Left ventricle myocardium inferior (tissue), 1 donor: ENCODE measurements around the gene INPP1. TPM values are rescaled to one million over a fixed set of nuclear protein-coding genes. Genes with fewer than 3 reads are reported as not detected.

Source experiments
- DNase-seq: peaks from one replicate; pipeline ENCODE4 v3.0.0-alpha.2; 2020
- H3K27ac ChIP-seq: fragments of 200-600 bp; replicated peaks from 2 replicates; pipeline ENCODE4 v1.8.0; 2021
- H3K27me3 ChIP-seq: fragments of 200-600 bp; 2 replicates; pipeline ENCODE4 v1.8.0; 2021; ENCODE audit warnings: low read depth
- H3K36me3 ChIP-seq: fragments of 200-600 bp; 2 replicates; pipeline ENCODE4 v1.8.0; 2021
- H3K4me1 ChIP-seq: fragments of 200-600 bp; 2 replicates; pipeline ENCODE4 v1.8.0; 2021
- H3K4me3 ChIP-seq: fragments of 200-600 bp; 2 replicates; pipeline ENCODE4 v1.8.0; 2021; ENCODE audit warnings: mild to moderate bottlenecking, moderate library complexity
- H3K9me3 ChIP-seq: fragments of 200-600 bp; replicated peaks from 2 replicates; pipeline ENCODE4 v1.8.0; 2021
- intact Hi-C: fragments of 100-400 bp; cut with micrococcal nuclease; formaldehyde crosslinking; loops from one replicate; pipeline ENCODE4 v1.11.0; 2022
- total RNA-seq: library from RNA; stranded (reverse); fragmentation: NEBNext Ultra II Directional; extraction: Animal tissue kit (Norgen Biotek cat#: 25700); gene quantifications from one replicate; pipeline ENCODE4 v1.2.1, GENCODE V29; 2021
- TF ChIP-seq, protein P1 (sequence below): fragments of 200-600 bp; IDR thresholded peaks from 2 replicates; pipeline ENCODE4 v1.8.0; 2021; ENCODE audit warnings: antibody characterized with exemption, mild to moderate bottlenecking, borderline replicate concordance
- donor health status: DM: no; HTN: yes; CAD: no; lungs with severe emphysema.

The INPP1 gene
- total RNA-seq, 1 donor from 2014 or later: 15.0 TPM

- TF ChIP-seq, protein P1, sequence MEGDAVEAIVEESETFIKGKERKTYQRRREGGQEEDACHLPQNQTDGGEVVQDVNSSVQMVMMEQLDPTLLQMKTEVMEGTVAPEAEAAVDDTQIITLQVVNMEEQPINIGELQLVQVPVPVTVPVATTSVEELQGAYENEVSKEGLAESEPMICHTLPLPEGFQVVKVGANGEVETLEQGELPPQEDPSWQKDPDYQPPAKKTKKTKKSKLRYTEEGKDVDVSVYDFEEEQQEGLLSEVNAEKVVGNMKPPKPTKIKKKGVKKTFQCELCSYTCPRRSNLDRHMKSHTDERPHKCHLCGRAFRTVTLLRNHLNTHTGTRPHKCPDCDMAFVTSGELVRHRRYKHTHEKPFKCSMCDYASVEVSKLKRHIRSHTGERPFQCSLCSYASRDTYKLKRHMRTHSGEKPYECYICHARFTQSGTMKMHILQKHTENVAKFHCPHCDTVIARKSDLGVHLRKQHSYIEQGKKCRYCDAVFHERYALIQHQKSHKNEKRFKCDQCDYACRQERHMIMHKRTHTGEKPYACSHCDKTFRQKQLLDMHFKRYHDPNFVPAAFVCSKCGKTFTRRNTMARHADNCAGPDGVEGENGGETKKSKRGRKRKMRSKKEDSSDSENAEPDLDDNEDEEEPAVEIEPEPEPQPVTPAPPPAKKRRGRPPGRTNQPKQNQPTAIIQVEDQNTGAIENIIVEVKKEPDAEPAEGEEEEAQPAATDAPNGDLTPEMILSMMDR: no peak
- DNase-seq: no peak
- Histone ChIP-seq H3K4me1 (peaks cover 7% of the 10 kb centered on the region), H3K27me3 (no peaks in the 10 kb centered on the region), H3K9me3 (no peaks in the 10 kb centered on the region), H3K4me3 (no peak overlapping the region), H3K36me3 (no peaks in the 10 kb centered on the region), H3K27ac (peak overlapping the region; percentile 1)
- intact Hi-C loops: no loop called here
Observed at GRCh38 chr2:190378880-190379237, 35.5 kb downstream of the INPP1 start.

DNA sequence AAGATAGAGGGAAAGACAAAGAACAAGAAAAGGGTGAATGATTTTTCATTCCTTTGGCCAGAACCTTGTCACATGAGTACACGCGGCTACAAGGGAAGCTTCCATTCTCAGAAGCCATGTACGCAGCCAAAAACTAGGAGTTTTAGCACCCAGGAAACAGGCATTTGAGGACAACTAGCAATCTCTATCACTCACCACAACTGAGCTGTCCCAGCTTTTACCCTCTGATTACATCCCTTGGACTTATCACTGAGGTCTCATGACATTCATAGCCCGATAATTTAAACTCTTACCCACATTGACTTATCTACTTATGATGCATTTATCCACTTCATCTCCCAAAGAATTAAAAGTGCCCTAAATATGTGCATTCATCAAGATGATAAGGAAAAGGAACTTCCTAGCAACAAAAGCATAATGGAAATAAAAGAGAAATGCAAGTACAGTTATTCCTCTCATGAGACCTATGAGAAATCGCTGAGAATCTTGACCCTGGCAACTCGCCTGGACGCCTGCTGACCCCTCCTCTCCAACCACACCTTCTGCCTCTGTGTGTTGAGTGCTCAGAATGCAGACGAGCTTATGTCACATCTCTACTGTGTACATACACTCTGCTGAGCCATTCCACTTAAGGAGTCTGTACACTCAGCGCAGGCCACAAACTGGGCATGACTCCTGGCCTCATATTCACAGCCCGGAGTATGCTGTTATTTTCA, 36.0 kb downstream of the INPP1 start:
- intact Hi-C loops: no loop called here

GRCh38 chr2:190380962-190381412, 37.6 kb downstream of the INPP1 start:
- TF ChIP-seq, protein P1: no peak
- Histone ChIP-seq H3K4me1 (peaks cover 7% of the 10 kb centered on the region), H3K36me3 (no peaks in the 10 kb centered on the region), H3K9me3 (no peaks in the 10 kb centered on the region), H3K4me3 (no peak overlapping the region), H3K27me3 (no peaks in the 10 kb centered on the region), H3K27ac (no peak overlapping the region)
- no peak for DNase-seq
- intact Hi-C loops: loop anchor here (5.0 kb wide), 1 partner anchor 131 kb away; no protein-coding TSS in a partner anchor

More for the DNA sequence above, 36.0 kb downstream of the INPP1 start:
- no peak overlapping the region for H3K4me3 ChIP-seq
- H3K4me1 ChIP-seq: peaks cover 7% of the 10 kb centered on the region
- DNase-seq: no peak
- no peaks in the 10 kb centered on the region for H3K9me3 ChIP-seq
- H3K36me3 ChIP-seq: no peaks in the 10 kb centered on the region
- TF ChIP-seq, protein P1: no peak
- H3K27ac ChIP-seq: peak overlapping the region; percentile 1
- H3K27me3 ChIP-seq: no peaks in the 10 kb centered on the region

- intact Hi-C loops: loop anchor here (5.0 kb wide), 1 partner anchor 129 kb away; no protein-coding TSS in a partner anchor
- Histone ChIP-seq H3K4me1 (peaks cover 7% of the 10 kb centered on the region), H3K4me3 (no peak overlapping the region), H3K27me3 (no peaks in the 10 kb centered on the region), H3K27ac (no peak overlapping the region), H3K9me3 (no peaks in the 10 kb centered on the region), H3K36me3 (no peaks in the 10 kb centered on the region)
- DNase-seq: no peak
- TF ChIP-seq, protein P1: peak; percentile 71
Observed at GRCh38 chr2:190382851-190383250, 39.5 kb downstream of the INPP1 start.

DNA sequence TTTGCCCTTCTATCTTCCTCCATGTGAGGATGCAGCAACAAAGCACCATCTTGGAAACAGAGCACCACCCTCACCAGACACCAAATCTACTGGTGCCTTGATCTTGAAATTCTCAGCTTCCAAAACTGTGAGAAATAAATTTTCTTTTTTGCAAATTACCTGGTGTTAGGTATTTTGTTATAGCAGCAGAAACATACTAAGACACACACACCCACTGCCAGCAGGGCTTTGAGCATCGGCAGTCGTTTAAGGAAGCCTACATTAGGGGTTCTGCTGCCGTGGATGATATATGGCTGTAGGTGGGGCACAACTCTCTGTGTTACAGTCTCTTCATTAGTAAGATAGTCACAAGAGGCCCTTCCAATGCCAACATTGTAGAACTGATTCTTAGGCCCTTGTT, 44.0 kb downstream of the INPP1 start:
- TF ChIP-seq, protein P1: no peak
- Histone ChIP-seq H3K27me3 (no peaks in the 10 kb centered on the region), H3K4me3 (no peak overlapping the region), H3K9me3 (no peaks in the 10 kb centered on the region), H3K27ac (no peak overlapping the region), H3K4me1 (no peaks in the 10 kb centered on the region), H3K36me3 (no peaks in the 10 kb centered on the region)
- intact Hi-C loops: no loop called here
- no peak for DNase-seq
